ENCODE results near the gene PUDP.

PUDP gene

GRCh38 chrX:7092543-7092942 lies 55.4 kb downstream of the PUDP start:
- H3K79me2 ChIP-seq (ENCODE audit: control insufficient read depth, insufficient read depth, low read length): no peaks in the 10 kb centered on the region
- H4K5ac ChIP-seq (ENCODE audit: low read length): no peak overlapping the region
- H3K36me3 ChIP-seq (ENCODE audit: control insufficient read depth, insufficient read depth, low read length): no peaks in the 10 kb centered on the region
- H3K4me2 ChIP-seq (ENCODE audit: low read length): no peak overlapping the region
- no peaks in the 10 kb centered on the region for H3K27me3 ChIP-seq (ENCODE audit: insufficient read depth, low read length, poor library complexity)
- H3K9ac ChIP-seq (ENCODE audit: low read length): no peak overlapping the region
- H2BK120ac ChIP-seq (ENCODE audit: low read depth, low read length): no peak overlapping the region
- no peak overlapping the region for H3K18ac ChIP-seq (ENCODE audit: low read length)
- WGBS (ENCODE audit: extremely low coverage, insufficient coverage, low lambda C conversion rate): no CpG with 5 or more reads among the region's 4 CpGs
- no peak overlapping the region for H2AK5ac ChIP-seq (ENCODE audit: low read length)
- no peak overlapping the region for H4K8ac ChIP-seq (ENCODE audit: low read depth, low read length)
- H3K23ac ChIP-seq (ENCODE audit: low read length): no peak overlapping the region
- no peak overlapping the region for H3K4me3 ChIP-seq (ENCODE audit: low read length)
- DNase-seq: no peak
- H3K4me1 ChIP-seq (ENCODE audit: control insufficient read depth, low read depth, low read length): no peaks in the 10 kb centered on the region
- H2BK15ac ChIP-seq (replicated peaks; ENCODE audit: low read depth): no peak overlapping the region
- no peak overlapping the region for H3K56ac ChIP-seq (ENCODE audit: low read length)
- H2BK5ac ChIP-seq (ENCODE audit: low read length): no peak overlapping the region
- no peak overlapping the region for H3K27ac ChIP-seq (ENCODE audit: low read depth, low read length)
- H3K4ac ChIP-seq (ENCODE audit: low read depth, low read length): no peak overlapping the region
- H3K79me1 ChIP-seq (ENCODE audit: low read length): no peaks in the 10 kb centered on the region

- Histone ChIP-seq H3K79me1 (ENCODE audit: low read length) (no peaks in the 10 kb centered on the region), H3K4me1 (ENCODE audit: control insufficient read depth, low read depth, low read length) (peaks cover under 1% of the 10 kb centered on the region), H3K4me3 (ENCODE audit: low read length) (no peak overlapping the region), H2AK5ac (ENCODE audit: low read length) (no peak overlapping the region), H2BK120ac (ENCODE audit: low read depth, low read length) (no peak overlapping the region), H2BK5ac (ENCODE audit: low read length) (no peak overlapping the region), H3K4me2 (ENCODE audit: low read length) (no peak overlapping the region), H3K79me2 (ENCODE audit: control insufficient read depth, insufficient read depth, low read length) (no peaks in the 10 kb centered on the region), H3K36me3 (ENCODE audit: control insufficient read depth, insufficient read depth, low read length) (no peaks in the 10 kb centered on the region), H3K4ac (ENCODE audit: low read depth, low read length) (no peak overlapping the region), H3K9ac (ENCODE audit: low read length) (no peak overlapping the region), H3K56ac (ENCODE audit: low read length) (no peak overlapping the region), H2BK15ac (replicated peaks; ENCODE audit: low read depth) (no peak overlapping the region), H4K8ac (ENCODE audit: low read depth, low read length) (no peak overlapping the region), H3K27me3 (ENCODE audit: insufficient read depth, low read length, poor library complexity) (no peaks in the 10 kb centered on the region), H4K5ac (ENCODE audit: low read length) (no peak overlapping the region), H3K27ac (ENCODE audit: low read depth, low read length) (no peak overlapping the region), H3K18ac (ENCODE audit: low read length) (no peak overlapping the region), H3K23ac (ENCODE audit: low read length) (no peak overlapping the region)
- no CpG with 5 or more reads among the region's 4 CpGs for WGBS (ENCODE audit: extremely low coverage, insufficient coverage, low lambda C conversion rate)
- DNase-seq: no peak
Observed at GRCh38 chrX:7091923-7092322, 56.0 kb downstream of the PUDP start.

- H3K4me1 ChIP-seq (ENCODE audit: control insufficient read depth, low read depth, low read length): peaks cover 4% of the 10 kb centered on the region
- no CpG with 5 or more reads among the region's 4 CpGs for WGBS (ENCODE audit: extremely low coverage, insufficient coverage, low lambda C conversion rate)
- H3K56ac ChIP-seq (ENCODE audit: low read length): no peak overlapping the region
- H2AK5ac ChIP-seq (ENCODE audit: low read length): no peak overlapping the region
- no peak overlapping the region for H3K4me2 ChIP-seq (ENCODE audit: low read length)
- H2BK120ac ChIP-seq (ENCODE audit: low read depth, low read length): no peak overlapping the region
- no peak overlapping the region for H3K18ac ChIP-seq (ENCODE audit: low read length)
- H3K27me3 ChIP-seq (ENCODE audit: insufficient read depth, low read length, poor library complexity): no peaks in the 10 kb centered on the region
- H4K5ac ChIP-seq (ENCODE audit: low read length): no peak overlapping the region
- no peak overlapping the region for H3K27ac ChIP-seq (ENCODE audit: low read depth, low read length)
- H3K23ac ChIP-seq (ENCODE audit: low read length): no peak overlapping the region
- no peak overlapping the region for H4K8ac ChIP-seq (ENCODE audit: low read depth, low read length)
- no peak overlapping the region for H3K4me3 ChIP-seq (ENCODE audit: low read length)
- H3K79me2 ChIP-seq (ENCODE audit: control insufficient read depth, insufficient read depth, low read length): no peaks in the 10 kb centered on the region
- DNase-seq: no peak
- H2BK5ac ChIP-seq (ENCODE audit: low read length): no peak overlapping the region
- H3K36me3 ChIP-seq (ENCODE audit: control insufficient read depth, insufficient read depth, low read length): no peaks in the 10 kb centered on the region
- no peak overlapping the region for H3K4ac ChIP-seq (ENCODE audit: low read depth, low read length)
- no peaks in the 10 kb centered on the region for H3K79me1 ChIP-seq (ENCODE audit: low read length)
- H3K9ac ChIP-seq (ENCODE audit: low read length): no peak overlapping the region
- H2BK15ac ChIP-seq (replicated peaks; ENCODE audit: low read depth): no peak overlapping the region
Observed at GRCh38 chrX:7090641-7091040, 57.3 kb downstream of the PUDP start.

- Histone ChIP-seq H3K18ac (ENCODE audit: low read length) (no peak overlapping the region), H3K23ac (ENCODE audit: low read length) (no peak overlapping the region), H3K4me1 (ENCODE audit: control insufficient read depth, low read depth, low read length) (peaks cover 4% of the 10 kb centered on the region), H3K4me2 (ENCODE audit: low read length) (no peak overlapping the region), H2BK120ac (ENCODE audit: low read depth, low read length) (no peak overlapping the region), H4K8ac (ENCODE audit: low read depth, low read length) (no peak overlapping the region), H3K9ac (ENCODE audit: low read length) (no peak overlapping the region), H2AK5ac (ENCODE audit: low read length) (no peak overlapping the region), H3K79me2 (ENCODE audit: control insufficient read depth, insufficient read depth, low read length) (no peaks in the 10 kb centered on the region), H3K79me1 (ENCODE audit: low read length) (no peaks in the 10 kb centered on the region), H3K56ac (ENCODE audit: low read length) (no peak overlapping the region), H3K4me3 (ENCODE audit: low read length) (no peak overlapping the region), H3K4ac (ENCODE audit: low read depth, low read length) (no peak overlapping the region), H3K36me3 (ENCODE audit: control insufficient read depth, insufficient read depth, low read length) (no peaks in the 10 kb centered on the region), H4K5ac (ENCODE audit: low read length) (no peak overlapping the region), H3K27ac (ENCODE audit: low read depth, low read length) (no peak overlapping the region), H2BK5ac (ENCODE audit: low read length) (no peak overlapping the region), H2BK15ac (replicated peaks; ENCODE audit: low read depth) (no peak overlapping the region), H3K27me3 (ENCODE audit: insufficient read depth, low read length, poor library complexity) (no peaks in the 10 kb centered on the region)
- WGBS (ENCODE audit: extremely low coverage, insufficient coverage, low lambda C conversion rate): no CpG with 5 or more reads among the region's 8 CpGs
- DNase-seq: peak; percentile 79
Observed at GRCh38 chrX:7088968-7089615, 58.9 kb downstream of the PUDP start.

GRCh38 chrX:7086384-7086783 lies 61.6 kb downstream of the PUDP start:
- WGBS (ENCODE audit: extremely low coverage, insufficient coverage, low lambda C conversion rate): no CpG with 5 or more reads among the region's 3 CpGs
- Histone ChIP-seq H3K4me1 (ENCODE audit: control insufficient read depth, low read depth, low read length) (peaks cover 4% of the 10 kb centered on the region), H3K56ac (ENCODE audit: low read length) (peak overlapping the region; percentile 70), H2AK5ac (ENCODE audit: low read length) (no peak overlapping the region), H3K4me3 (ENCODE audit: low read length) (no peak overlapping the region), H3K9ac (ENCODE audit: low read length) (no peak overlapping the region), H2BK5ac (ENCODE audit: low read length) (no peak overlapping the region), H3K4me2 (ENCODE audit: low read length) (no peak overlapping the region), H4K8ac (ENCODE audit: low read depth, low read length) (no peak overlapping the region), H3K27me3 (ENCODE audit: insufficient read depth, low read length, poor library complexity) (no peaks in the 10 kb centered on the region), H3K79me2 (ENCODE audit: control insufficient read depth, insufficient read depth, low read length) (no peaks in the 10 kb centered on the region), H2BK15ac (replicated peaks; ENCODE audit: low read depth) (no peak overlapping the region), H3K79me1 (ENCODE audit: low read length) (no peaks in the 10 kb centered on the region), H3K18ac (ENCODE audit: low read length) (peak overlapping the region; percentile 15), H3K23ac (ENCODE audit: low read length) (no peak overlapping the region), H3K4ac (ENCODE audit: low read depth, low read length) (peak overlapping the region; percentile 87), H2BK120ac (ENCODE audit: low read depth, low read length) (no peak overlapping the region), H4K5ac (ENCODE audit: low read length) (no peak overlapping the region), H3K36me3 (ENCODE audit: control insufficient read depth, insufficient read depth, low read length) (no peaks in the 10 kb centered on the region), H3K27ac (ENCODE audit: low read depth, low read length) (no peak overlapping the region)
- DNase-seq: peak; percentile 12

DNA sequence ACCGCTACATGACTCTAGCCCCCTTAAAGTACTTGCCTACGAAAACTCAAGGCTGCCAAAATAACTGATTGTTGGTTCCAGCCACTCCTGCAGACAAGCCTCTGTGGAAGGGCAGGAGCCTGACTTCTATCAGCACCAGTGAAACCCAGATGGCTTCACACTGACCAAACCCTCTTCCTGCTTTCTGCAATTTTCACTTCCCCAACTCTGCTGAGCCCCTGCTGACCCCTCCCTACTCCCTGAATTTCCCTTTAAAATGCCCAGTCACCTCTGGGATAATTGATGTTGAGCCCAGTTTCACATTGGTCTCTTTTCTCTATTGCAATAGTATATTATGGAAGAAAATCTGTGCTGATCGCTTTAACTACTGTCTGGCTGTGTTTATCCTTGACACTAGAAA lies 62.1 kb downstream of the PUDP start:
- Histone ChIP-seq H3K79me2 (ENCODE audit: control insufficient read depth, insufficient read depth, low read length) (no peaks in the 10 kb centered on the region), H3K27ac (ENCODE audit: low read depth, low read length) (no peak overlapping the region), H3K4me1 (ENCODE audit: control insufficient read depth, low read depth, low read length) (peaks cover 4% of the 10 kb centered on the region), H3K9ac (ENCODE audit: low read length) (no peak overlapping the region), H3K4me2 (ENCODE audit: low read length) (no peak overlapping the region), H2BK120ac (ENCODE audit: low read depth, low read length) (no peak overlapping the region), H2BK15ac (replicated peaks; ENCODE audit: low read depth) (no peak overlapping the region), H4K5ac (ENCODE audit: low read length) (no peak overlapping the region), H3K4ac (ENCODE audit: low read depth, low read length) (no peak overlapping the region), H3K56ac (ENCODE audit: low read length) (no peak overlapping the region), H2BK5ac (ENCODE audit: low read length) (no peak overlapping the region), H4K8ac (ENCODE audit: low read depth, low read length) (no peak overlapping the region), H3K27me3 (ENCODE audit: insufficient read depth, low read length, poor library complexity) (no peaks in the 10 kb centered on the region), H2AK5ac (ENCODE audit: low read length) (no peak overlapping the region), H3K18ac (ENCODE audit: low read length) (no peak overlapping the region), H3K36me3 (ENCODE audit: control insufficient read depth, insufficient read depth, low read length) (no peaks in the 10 kb centered on the region), H3K23ac (ENCODE audit: low read length) (no peak overlapping the region), H3K79me1 (ENCODE audit: low read length) (no peaks in the 10 kb centered on the region), H3K4me3 (ENCODE audit: low read length) (no peak overlapping the region)
- no peak for DNase-seq
- no CpG with 5 or more reads among the region's 3 CpGs for WGBS (ENCODE audit: extremely low coverage, insufficient coverage, low lambda C conversion rate)
